Mammary epithelial cell (primary cell): Measurements from ENCODE around the gene CPXM1.

Source experiments
- EZH2 ChIP-seq: IDR thresholded peaks from 2 replicates; pipeline ENCODE4 v1.6.1; 2012; ENCODE audit warnings: low read length, inconsistent platforms, borderline replicate concordance
- TF ChIP-seq, protein P1 (sequence below), 2 donors: IDR thresholded peaks in 1 of 2; conservative IDR thresholded peaks in 1 of 2; 2 replicates each; pipeline ENCODE4 v1.5.1; 2011 to 2012; ENCODE audit warnings: inconsistent platforms in 2 of 2, low read length in 2 of 2, mild to moderate bottlenecking in 2 of 2, control low read depth in 1 of 2, low read depth in 1 of 2; ENCODE audit not compliant: insufficient read depth in 1 of 2; ENCODE audit errors: extremely low read depth in 1 of 2

DNA sequence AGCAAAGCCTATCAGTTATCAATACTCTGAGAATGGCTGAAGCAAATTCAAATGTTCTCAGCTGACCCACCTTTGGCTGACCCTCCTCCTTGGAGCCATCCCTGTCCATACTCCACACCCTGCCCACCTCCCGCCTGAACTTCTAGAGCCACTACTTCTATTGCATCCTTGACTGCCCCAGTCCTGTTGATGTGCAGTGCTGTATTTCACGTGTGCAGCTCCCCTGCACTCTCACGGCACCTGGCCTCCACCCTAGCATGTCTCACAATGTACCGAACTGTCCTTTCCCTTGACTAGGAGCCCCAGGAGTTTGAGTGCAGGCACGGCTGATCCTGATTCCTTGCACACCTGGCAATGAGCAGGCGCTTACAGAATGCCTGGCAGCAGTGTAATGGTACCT is 7.0 kb downstream of the CPXM1 start:
- TF ChIP-seq, protein P1, sequence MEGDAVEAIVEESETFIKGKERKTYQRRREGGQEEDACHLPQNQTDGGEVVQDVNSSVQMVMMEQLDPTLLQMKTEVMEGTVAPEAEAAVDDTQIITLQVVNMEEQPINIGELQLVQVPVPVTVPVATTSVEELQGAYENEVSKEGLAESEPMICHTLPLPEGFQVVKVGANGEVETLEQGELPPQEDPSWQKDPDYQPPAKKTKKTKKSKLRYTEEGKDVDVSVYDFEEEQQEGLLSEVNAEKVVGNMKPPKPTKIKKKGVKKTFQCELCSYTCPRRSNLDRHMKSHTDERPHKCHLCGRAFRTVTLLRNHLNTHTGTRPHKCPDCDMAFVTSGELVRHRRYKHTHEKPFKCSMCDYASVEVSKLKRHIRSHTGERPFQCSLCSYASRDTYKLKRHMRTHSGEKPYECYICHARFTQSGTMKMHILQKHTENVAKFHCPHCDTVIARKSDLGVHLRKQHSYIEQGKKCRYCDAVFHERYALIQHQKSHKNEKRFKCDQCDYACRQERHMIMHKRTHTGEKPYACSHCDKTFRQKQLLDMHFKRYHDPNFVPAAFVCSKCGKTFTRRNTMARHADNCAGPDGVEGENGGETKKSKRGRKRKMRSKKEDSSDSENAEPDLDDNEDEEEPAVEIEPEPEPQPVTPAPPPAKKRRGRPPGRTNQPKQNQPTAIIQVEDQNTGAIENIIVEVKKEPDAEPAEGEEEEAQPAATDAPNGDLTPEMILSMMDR (conservative IDR thresholded peaks at IDR 0.05 in 1 of 2, IDR thresholded peaks at IDR 0.05 in 1 of 2; ENCODE audit: extremely low read depth in 1 of 2, insufficient read depth in 1 of 2, low read depth in 1 of 2, low read length in 2 of 2), result no peak
- TF ChIP-seq EZH2, result no peak
